K562 (cell line): ENCODE data around the gene SLK. TPM values are rescaled to one million over a fixed set of nuclear protein-coding genes. Genes with fewer than 3 reads are reported as not detected.

Experiments
- ATAC-seq: fragments of 200-7000 bp; cut with Tn5 transposase; 3 replicates; pipeline ENCODE4 v1.9.1; 2020; ENCODE audit warnings: moderate library complexity
- BruUV-seq: library from RNA; stranded (reverse); fragments of 400-500 nt; replicated peaks from 2 replicates; lab custom pipeline; 2021; lab: Mats Ljungman, UMichigan
- CTCF ChIA-PET: fragments of 300-600 bp; formaldehyde crosslinking; extraction: SDS; loops from one replicate; lab custom pipeline; 2021; ENCODE audit warnings: low intra/inter-chr PET ratio; lab: Yijun Ruan, JAX
- POLR2A ChIA-PET: fragments of 300-600, 350-650 bp; sonication (Branson Sonifier 250); formaldehyde crosslinking; extraction: SDS; loops from one replicate; lab custom pipeline; 2021; ENCODE audit warnings: antibody characterized with exemption, inconsistent platforms; lab: Yijun Ruan, JAX
- DNase-seq, 4 experiments: peaks; one replicate each; pipeline versions ENCODE4 v3.0.0 to v3.0.0-alpha.2; 2011 to 2018; ENCODE audit warnings: low spot score in 3 of 4, mixed read lengths in 3 of 4; ENCODE audit errors: extremely low read depth in 1 of 4
- FAIRE-seq: peaks from 2 replicates; lab custom pipeline; 2011; peaks lifted over from hg19 to GRCh38; lab: Jason Lieb, UNC
- H2AFZ ChIP-seq: 2 replicates; pipeline ENCODE4 v1.6.0; 2011; ENCODE audit warnings: low read depth, low read length, control low read depth, inconsistent platforms
- H3K27ac ChIP-seq: fragments of 200-600 bp; 3 replicates; pipeline ENCODE4 v1.8.0; 2011; ENCODE audit warnings: low read depth, mild to moderate bottlenecking, control low read depth, inconsistent platforms, low read length, moderate library complexity, mixed read lengths; ENCODE audit errors: extremely low read depth
- H3K27me3 ChIP-seq, 2 experiments: fragments of 300-600 bp in 1 of 2; 2 replicates in 1 of 2; 3 replicates in 1 of 2; pipeline versions ENCODE4 v1.6.0 to v1.8.0; 2011; ENCODE audit warnings: inconsistent platforms in 2 of 2, low read length in 2 of 2, mild to moderate bottlenecking in 1 of 2, mixed read lengths in 1 of 2, moderate library complexity in 1 of 2; ENCODE audit not compliant: control insufficient read depth in 2 of 2, insufficient read depth in 2 of 2
- H3K36me3 ChIP-seq: fragments of 300-600 bp; 3 replicates; pipeline ENCODE4 v1.8.0; 2011; ENCODE audit warnings: mild to moderate bottlenecking, low read length, inconsistent platforms; ENCODE audit not compliant: control insufficient read depth, insufficient read depth
- H3K4me1 ChIP-seq, 2 experiments: fragments of 200-600 bp in 1 of 2; replicated peaks in 1 of 2; 2 replicates in 1 of 2; 3 replicates in 1 of 2; pipeline versions ENCODE4 v1.5.1 to v1.8.0; 2011; ENCODE audit warnings: inconsistent platforms in 2 of 2, low read length in 2 of 2, mild to moderate bottlenecking in 1 of 2, mixed read lengths in 1 of 2, moderate library complexity in 1 of 2; ENCODE audit not compliant: control insufficient read depth in 2 of 2, insufficient read depth in 2 of 2
- H3K4me2 ChIP-seq: 2 replicates; pipeline ENCODE4 v1.6.1; 2011; ENCODE audit warnings: low read length, control low read depth, inconsistent platforms, mixed read lengths; ENCODE audit not compliant: insufficient read depth
- H3K4me3 ChIP-seq: fragments of 200-600 bp; sonication (generic), shearing (Covaris generic); 2 replicates; pipeline ENCODE4 v1.5.1; 2016; ENCODE audit warnings: control low read depth, inconsistent platforms
- H3K79me2 ChIP-seq: fragments of 200-600 bp; 3 replicates; pipeline ENCODE4 v1.8.0; 2011; ENCODE audit warnings: low read length, inconsistent platforms; ENCODE audit not compliant: control insufficient read depth, insufficient read depth
- H3K9ac ChIP-seq, 2 experiments: 2 replicates each; pipeline versions ENCODE4 v1.6.0 to v1.6.1; 2011; ENCODE audit warnings: low read depth in 2 of 2, low read length in 2 of 2, control low read depth in 1 of 2, inconsistent platforms in 1 of 2, mild to moderate bottlenecking in 1 of 2, mixed read lengths in 1 of 2; ENCODE audit not compliant: insufficient read depth in 1 of 2
- H3K9me1 ChIP-seq: one replicate; pipeline ENCODE4 v1.6.0; 2011; ENCODE audit warnings: inconsistent platforms, mild to moderate bottlenecking, low read length, moderate library complexity; ENCODE audit not compliant: control insufficient read depth, insufficient read depth
- H3K9me3 ChIP-seq: replicated peaks from 2 replicates; pipeline ENCODE4 v1.5.1; 2011; ENCODE audit warnings: low read depth, low read length, inconsistent platforms; ENCODE audit not compliant: control insufficient read depth, insufficient read depth
- H4K20me1 ChIP-seq: replicated peaks from 2 replicates; pipeline ENCODE4 v1.6.1; 2011; ENCODE audit warnings: low read length, inconsistent platforms, mixed read lengths; ENCODE audit not compliant: control insufficient read depth, insufficient read depth
- ATF6 ChIP-seq: sonication (generic); formaldehyde crosslinking; IDR thresholded peaks from 2 replicates; pipeline ENCODE4 v1.4.0; 2020; ENCODE audit warnings: mild to moderate bottlenecking, missing genetic modification reagents
- E2F5 ChIP-seq: sonication (generic); formaldehyde crosslinking; IDR thresholded peaks from 2 replicates; pipeline ENCODE4 v1.8.0; 2022; ENCODE audit warnings: mild to moderate bottlenecking, missing genetic modification reagents
- E4F1 ChIP-seq: fragments of 250-450 bp; sonication (Bioruptor Pico); IDR thresholded peaks from 2 replicates; pipeline ENCODE4 v1.5.0; 2021; ENCODE audit warnings: mild to moderate bottlenecking, borderline replicate concordance
- ESRRA ChIP-seq: fragments of 450-650 bp; IDR thresholded peaks from 2 replicates; pipeline ENCODE4 v1.6.1; 2014; ENCODE audit warnings: low read depth, mild to moderate bottlenecking, moderate library complexity, borderline replicate concordance
- FUS ChIP-seq: fragments of 200-400 bp; formaldehyde crosslinking; optimal IDR thresholded peaks from 2 replicates; pipeline ENCODE3; 2017; ENCODE audit warnings: low read depth, low read length
- HDAC2 ChIP-seq: fragments of 450-650 bp; IDR thresholded peaks from 2 replicates; pipeline ENCODE4 v1.6.1; 2016; ENCODE audit warnings: mild to moderate bottlenecking
- HMG20A ChIP-seq: fragments of 450-650 bp; formaldehyde crosslinking; conservative IDR thresholded peaks from 2 replicates; pipeline ENCODE4 v1.4.0; 2020; ENCODE audit warnings: mild to moderate bottlenecking, mixed read lengths
- MED1 ChIP-seq: sonication (generic); formaldehyde crosslinking; IDR thresholded peaks from 2 replicates; pipeline ENCODE4 v1.8.1; 2023; ENCODE audit warnings: missing genetic modification reagents, borderline replicate concordance
- PTTG1 ChIP-seq: fragments of 450-650 bp; IDR thresholded peaks from 2 replicates; pipeline ENCODE4 v1.6.1; 2016; ENCODE audit warnings: low read depth, mild to moderate bottlenecking, missing genetic modification characterization, missing compliant biosample characterization
- YBX1 ChIP-seq: fragments of 450-650 bp; IDR thresholded peaks from 2 replicates; pipeline ENCODE4 v1.7.1; 2016; ENCODE audit warnings: mild to moderate bottlenecking
- ZBTB33 ChIP-seq: sonication (generic); formaldehyde crosslinking; IDR thresholded peaks from 2 replicates; pipeline ENCODE4 v1.8.1; 2023; ENCODE audit warnings: mild to moderate bottlenecking, missing genetic modification reagents
- ZNF644 ChIP-seq: fragments of 200-800 bp; sonication (Bioruptor generic); IDR thresholded peaks from 2 replicates; pipeline ENCODE4 v1.6.1; 2016; ENCODE audit warnings: low read depth, missing genetic modification characterization, missing compliant biosample characterization
- WGBS: fragments of 100-300 bp; shearing (Covaris generic); methylation state at CpG from one replicate; pipeline ENCODE4 v1.1.6; 2016; ENCODE audit warnings: low coverage, mixed read lengths; ENCODE audit not compliant: insufficient coverage; ENCODE audit errors: missing lambda C conversion rate; 5-methylcytosine and 5-hydroxymethylcytosine counted together
- in situ Hi-C: fragments of 300-500 bp; cut with MboI; formaldehyde crosslinking; loops from 4 replicates; pipeline ENCODE4 v1.15.0; 2018; ENCODE audit warnings: inconsistent platforms, mixed read lengths
- intact Hi-C: fragments of 100-400 bp; cut with micrococcal nuclease; formaldehyde crosslinking; loops from 2 replicates; pipeline ENCODE4 v1.14.2; 2022
- polyA plus RNA-seq, 8 experiments: library from polyadenylated mRNA; depleted of rRNA in 4 of 8; stranded (reverse) in 5 of 8; unstranded in 3 of 8; fragments of >200 nt; fragmentation: Nextera tagmentation in 2 of 8; fragmentation: Illumina TruSeq in 1 of 8; extraction: Ambion mirVana in 2 of 8; extraction: Trizol in 1 of 8; gene quantifications; 2 replicates each; pipeline versions ENCODE4 v1.2.1 to v1.2.3, GENCODE V29; 2011 to 2014; ENCODE audit warnings: inconsistent platforms in 1 of 8, missing spikeins in 1 of 8
- total RNA-seq, 7 experiments: library from RNA; depleted of rRNA in 6 of 7; stranded (reverse); fragments of >200 nt in 6 of 7; fragmentation: Illumina TruSeq in 2 of 7; extraction: Trizol in 2 of 7; gene quantifications; 2 replicates each; pipeline versions ENCODE4 v1.2.1 to v1.2.3, GENCODE V29; 2011 to 2021; ENCODE audit warnings: low replicate concordance in 1 of 7

The SLK gene
- total and polyA plus RNA-seq, 9 of the 15 experiments (the other 6 are each of a cell fraction or from before 2014, with no cell fraction given): 8.2 to 40.0 (median 23.4) TPM

- CTCF ChIA-PET: no interaction called here
- Histone ChIP-seq H2AFZ (no peak overlapping the region), H3K4me3 (no peak overlapping the region), H3K9me3 (no peaks in the 10 kb centered on the region), H3K4me2 (no peak overlapping the region), H3K36me3 (no peaks in the 10 kb centered on the region), H3K79me2 (no peaks in the 10 kb centered on the region), H3K9me1 (no peaks in the 10 kb centered on the region), H3K9ac (no peak overlapping the region), H3K27me3 (peaks cover 0 to 6% of the 10 kb centered on the region in 2 experiments; a peak in 1 of 5 replicates), H4K20me1 (no peaks in the 10 kb centered on the region), H3K27ac (no peak overlapping the region), H3K4me1 (peaks cover 0 to 3% of the 10 kb centered on the region in 2 experiments; a peak in 2 of 5 replicates)
- FAIRE-seq: no peak
- 29% methylated on average over 2 of the region's 3 CpGs for WGBS
- intact Hi-C loops: no loop called here
- DNase-seq: no peak
- ATAC-seq: no peak
- in situ Hi-C loops: no loop called here
- POLR2A ChIA-PET: no interaction called here
- TF ChIP-seq E2F5 (CRISPR knock-in tag) (no peak), YBX1 (no peak), FUS (no peak), ZBTB33 (no peak), MED1 (CRISPR knock-in tag) (no peak), ESRRA (no peak), HDAC2 (no peak), ATF6 (no peak), ZNF644 (no peak), PTTG1 (tag) (no peak), HMG20A (CRISPR knock-in tag) (no peak), E4F1 (no peak)
- no TSS peak for BruUV-seq
Measured at GRCh38 chr10:103932971-103933370, 34.0 kb upstream of the SLK start.
